ENCODE data around the gene PERCC1.
"Not testable (repeated sequence)": the region's sequence is repeated elsewhere in the genome, so short reads cannot be mapped to it uniquely, and the experiment has no call there.

Gene PERCC1

GRCh38 chr16:1451702-1452392 is 21.0 kb downstream of the PERCC1 start:
- no peak for DNase-seq

- DNase-seq: no peak
Observed at GRCh38 chr16:1452530-1452929, 21.7 kb downstream of the PERCC1 start.

GRCh38 chr16:1453316-1453715 is 22.4 kb downstream of the PERCC1 start:
- no peak for DNase-seq

- DNase-seq: no peak
Observed at GRCh38 chr16:1454561-1454960, 23.7 kb downstream of the PERCC1 start.

- no peak for DNase-seq
Observed at GRCh38 chr16:1455190-1456171, 24.6 kb downstream of the PERCC1 start.

GRCh38 chr16:1456951-1457350 is 26.1 kb downstream of the PERCC1 start:
- no peak for DNase-seq

- no peak for DNase-seq
Observed at GRCh38 chr16:1457489-1458245, 26.8 kb downstream of the PERCC1 start.

- no peak for DNase-seq
Observed at GRCh38 chr16:1458336-1458976, 27.6 kb downstream of the PERCC1 start.

- DNase-seq: no peak
Observed at GRCh38 chr16:1458977-1459341, 28.1 kb downstream of the PERCC1 start.

- no peak for DNase-seq
Observed at GRCh38 chr16:1459967-1460366, 29.1 kb downstream of the PERCC1 start.

GRCh38 chr16:1460602-1461138 is 29.8 kb downstream of the PERCC1 start:
- DNase-seq: no peak

GRCh38 chr16:1461146-1461545 is 30.3 kb downstream of the PERCC1 start:
- no peak for DNase-seq

GRCh38 chr16:1464196-1464893 is 33.5 kb downstream of the PERCC1 start:
- DNase-seq: no peak

- no peak for DNase-seq
Observed at GRCh38 chr16:1464894-1465566, 34.2 kb downstream of the PERCC1 start.

GRCh38 chr16:1465567-1465915 is 34.7 kb downstream of the PERCC1 start:
- DNase-seq: no peak

GRCh38 chr16:1466054-1466453 is 35.2 kb downstream of the PERCC1 start:
- no peak for DNase-seq

- no peak for DNase-seq
Observed at GRCh38 chr16:1466968-1467521, 36.2 kb downstream of the PERCC1 start.

- DNase-seq: no peak
Observed at GRCh38 chr16:1468426-1468810, 37.5 kb downstream of the PERCC1 start.

GRCh38 chr16:1469141-1469540 is 38.3 kb downstream of the PERCC1 start:
- not testable (repeated sequence) for DNase-seq

- DNase-seq: no peak
Observed at GRCh38 chr16:1469693-1470201, 38.9 kb downstream of the PERCC1 start.

All from DMS79 treated with DMSO at 0.1 percent for 48 hours (cell line).